ENCODE measurements around the gene PDE4C. TPM values are rescaled to one million over a fixed set of nuclear protein-coding genes. Genes with fewer than 3 reads are reported as not detected.

PDE4C gene
- total RNA-seq, 1 donor from 2014 or later, result 7.6 TPM

GRCh38 chr19:18198374-18198773 is 27.9 kb downstream of the PDE4C start:
- no peaks in the 10 kb centered on the region for H3K27me3 ChIP-seq
- no peak overlapping the region for H3K4me3 ChIP-seq
- peaks cover 17% of the 10 kb centered on the region for H3K36me3 ChIP-seq
- no peak for DNase-seq
- intact Hi-C loops (cut with DNase I), result no loop called here
- no peak overlapping the region for H3K27ac ChIP-seq
- no peak for ATAC-seq
- H3K9me3 ChIP-seq, result no peaks in the 10 kb centered on the region
- TF ChIP-seq, protein P1, sequence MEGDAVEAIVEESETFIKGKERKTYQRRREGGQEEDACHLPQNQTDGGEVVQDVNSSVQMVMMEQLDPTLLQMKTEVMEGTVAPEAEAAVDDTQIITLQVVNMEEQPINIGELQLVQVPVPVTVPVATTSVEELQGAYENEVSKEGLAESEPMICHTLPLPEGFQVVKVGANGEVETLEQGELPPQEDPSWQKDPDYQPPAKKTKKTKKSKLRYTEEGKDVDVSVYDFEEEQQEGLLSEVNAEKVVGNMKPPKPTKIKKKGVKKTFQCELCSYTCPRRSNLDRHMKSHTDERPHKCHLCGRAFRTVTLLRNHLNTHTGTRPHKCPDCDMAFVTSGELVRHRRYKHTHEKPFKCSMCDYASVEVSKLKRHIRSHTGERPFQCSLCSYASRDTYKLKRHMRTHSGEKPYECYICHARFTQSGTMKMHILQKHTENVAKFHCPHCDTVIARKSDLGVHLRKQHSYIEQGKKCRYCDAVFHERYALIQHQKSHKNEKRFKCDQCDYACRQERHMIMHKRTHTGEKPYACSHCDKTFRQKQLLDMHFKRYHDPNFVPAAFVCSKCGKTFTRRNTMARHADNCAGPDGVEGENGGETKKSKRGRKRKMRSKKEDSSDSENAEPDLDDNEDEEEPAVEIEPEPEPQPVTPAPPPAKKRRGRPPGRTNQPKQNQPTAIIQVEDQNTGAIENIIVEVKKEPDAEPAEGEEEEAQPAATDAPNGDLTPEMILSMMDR (IDR thresholded peaks at IDR 0.05), result no peak
- peaks cover 20% of the 10 kb centered on the region for H3K4me1 ChIP-seq

DNA sequence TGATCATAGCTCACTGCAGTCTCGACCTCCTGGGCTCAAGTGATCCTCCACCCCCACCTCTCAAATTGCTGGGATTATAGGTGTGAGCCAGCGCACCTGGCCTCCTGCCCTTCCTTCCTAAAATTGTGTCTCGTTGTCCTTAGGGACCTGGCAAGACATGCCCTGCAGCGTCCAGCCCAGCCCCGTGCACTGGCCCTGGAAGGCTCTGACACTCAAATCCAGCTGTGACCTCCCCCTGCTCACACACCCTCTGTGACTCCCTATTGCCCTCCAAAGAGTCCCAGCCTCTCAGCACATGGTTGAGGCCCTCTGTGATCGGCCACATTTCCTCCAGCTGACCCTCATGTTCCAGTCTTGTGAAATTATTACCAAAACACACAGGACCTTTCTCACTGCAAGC is 28.3 kb downstream of the PDE4C start:
- ATAC-seq (no peak), DNase-seq (no peak)
- no peak overlapping the region for H3K4me3 ChIP-seq
- TF ChIP-seq, protein P1 (IDR thresholded peaks at IDR 0.05), result no peak
- intact Hi-C loops (cut with DNase I), result no loop called here
- peaks cover 16% of the 10 kb centered on the region for H3K4me1 ChIP-seq
- no peaks in the 10 kb centered on the region for H3K27me3 ChIP-seq
- H3K27ac ChIP-seq, result no peak overlapping the region
- H3K9me3 ChIP-seq, result no peaks in the 10 kb centered on the region
- peaks cover 17% of the 10 kb centered on the region for H3K36me3 ChIP-seq

- ATAC-seq (no peak), DNase-seq (no peak)
- intact Hi-C loops (cut with DNase I), result no loop called here
- TF ChIP-seq, protein P1 (IDR thresholded peaks at IDR 0.05), result no peak
- Histone ChIP-seq H3K4me1 (peaks cover 12% of the 10 kb centered on the region), H3K4me3 (no peak overlapping the region), H3K27ac (no peak overlapping the region), H3K27me3 (no peaks in the 10 kb centered on the region), H3K9me3 (no peaks in the 10 kb centered on the region), H3K36me3 (peaks cover 17% of the 10 kb centered on the region)
Observed at GRCh38 chr19:18197306-18197705, 28.9 kb downstream of the PDE4C start.

DNA sequence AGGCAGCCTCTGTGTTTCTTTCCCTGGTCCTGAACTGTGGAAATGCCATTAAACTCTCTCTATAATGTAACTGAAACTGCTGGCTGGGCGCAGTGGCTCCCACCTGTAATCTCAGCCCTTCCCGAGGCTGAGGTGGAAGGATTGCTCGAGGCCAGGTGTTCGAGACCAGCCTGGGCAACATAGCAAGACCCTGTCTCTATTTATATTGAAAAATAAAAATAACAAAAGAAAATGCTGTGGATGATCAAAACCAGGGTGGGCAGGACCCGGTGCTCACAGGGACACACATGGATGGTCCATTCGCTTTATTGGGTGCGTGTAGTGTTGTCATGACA is 29.8 kb downstream of the PDE4C start:
- intact Hi-C loops (cut with DNase I), result no loop called here
- H3K27ac ChIP-seq, result no peak overlapping the region
- ATAC-seq, result no peak

DNA sequence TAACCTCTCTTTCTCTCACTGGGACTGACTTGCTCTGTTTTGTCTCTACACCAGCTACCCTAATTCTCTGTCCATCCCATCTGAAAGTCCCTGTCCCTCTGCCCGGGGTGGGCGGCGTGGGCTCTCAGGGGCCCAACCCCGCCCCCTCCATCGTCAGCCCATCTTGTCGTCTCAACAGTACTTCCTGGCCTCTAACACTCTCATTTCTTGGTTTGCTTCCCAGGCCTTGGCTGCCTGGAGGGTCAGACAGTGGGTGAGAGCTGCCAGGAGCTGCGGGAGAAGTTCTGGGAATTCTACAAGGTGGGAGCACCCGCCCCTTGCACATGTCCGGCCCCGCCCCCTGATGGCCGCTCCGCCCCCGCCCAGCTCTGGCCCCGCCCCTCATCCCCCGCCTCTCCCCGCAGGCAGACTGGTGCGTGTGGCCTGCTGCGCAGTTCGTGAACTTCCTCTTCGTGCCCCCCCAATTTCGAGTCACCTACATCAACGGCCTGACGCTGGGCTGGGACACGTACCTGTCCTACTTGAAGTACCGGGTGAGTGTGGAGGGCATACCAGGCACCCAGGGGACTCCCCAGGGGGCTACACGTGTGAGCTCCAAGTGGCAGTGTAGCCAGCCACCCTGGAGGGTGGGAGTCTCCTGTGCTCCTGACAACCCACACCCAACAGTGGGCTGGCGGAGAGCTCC is 31.5 kb downstream of the PDE4C start:
- peak overlapping the region; percentile 91 for H3K4me3 ChIP-seq
- H3K9me3 ChIP-seq, result no peaks in the 10 kb centered on the region
- no peak overlapping the region for H3K27ac ChIP-seq
- TF ChIP-seq, protein P1 (IDR thresholded peaks at IDR 0.05), result no peak
- ATAC-seq (no peak), DNase-seq (peak; percentile 72)
- H3K4me1 ChIP-seq, result peaks cover 18% of the 10 kb centered on the region
- no peaks in the 10 kb centered on the region for H3K27me3 ChIP-seq
- peaks cover 17% of the 10 kb centered on the region for H3K36me3 ChIP-seq
- intact Hi-C loops (cut with DNase I), result no loop called here

More for the DNA sequence above, 29.8 kb downstream of the PDE4C start:
- Histone ChIP-seq H3K36me3 (peaks cover 17% of the 10 kb centered on the region), H3K9me3 (no peaks in the 10 kb centered on the region), H3K27me3 (no peaks in the 10 kb centered on the region), H3K4me1 (peaks cover 17% of the 10 kb centered on the region), H3K4me3 (no peak overlapping the region)
- TF ChIP-seq, protein P1 (IDR thresholded peaks at IDR 0.05), result no peak
- DNase-seq, result no peak

DNA sequence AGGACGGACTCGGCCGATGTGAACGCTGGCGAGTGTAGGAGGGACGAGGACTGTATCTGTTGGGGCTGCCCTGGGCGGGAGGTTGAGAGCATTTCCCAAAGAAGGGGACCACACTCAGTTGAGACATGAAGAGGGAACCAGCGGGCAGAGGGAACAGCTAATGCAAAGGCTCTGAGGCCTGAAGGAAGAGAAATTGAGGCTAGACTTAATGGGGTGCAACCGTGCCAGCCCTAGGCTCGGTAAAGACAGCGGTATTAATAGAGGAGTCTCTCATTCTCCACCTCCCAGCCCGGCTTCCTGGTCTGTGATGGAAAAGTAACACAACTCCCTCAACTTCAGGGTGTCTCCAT is 32.1 kb downstream of the PDE4C start:
- H3K36me3 ChIP-seq, result peaks cover 17% of the 10 kb centered on the region
- H3K4me3 ChIP-seq, result peak overlapping the region; percentile 91
- no peak overlapping the region for H3K27ac ChIP-seq
- DNase-seq (no peak), ATAC-seq (no peak)
- peaks cover 18% of the 10 kb centered on the region for H3K4me1 ChIP-seq
- H3K9me3 ChIP-seq, result no peaks in the 10 kb centered on the region
- no peaks in the 10 kb centered on the region for H3K27me3 ChIP-seq
- TF ChIP-seq, protein P1 (IDR thresholded peaks at IDR 0.05), result no peak
- intact Hi-C loops (cut with DNase I), result no loop called here

All from upper lobe of right lung (tissue), 1 donor.